ENCODE results near the gene INIP. TPM values are rescaled to one million over a fixed set of nuclear protein-coding genes. Genes with fewer than 3 reads are reported as not detected.

Gene INIP
- polyA plus RNA-seq, 2 of the 4 experiments (the other 2 are of a cell fraction), result 20.7 to 40.0 TPM

- H3K4me3 ChIP-seq, result no peak overlapping the region
- no peaks in the 10 kb centered on the region for H3K4me1 ChIP-seq
- TF ChIP-seq TFCP2L1 (CRISPR knock-in tag; IDR thresholded peaks at IDR 0.05), result no peak
- no peak for TF ChIP-seq RNF2 (IDR thresholded peaks at IDR 0.05; ENCODE audit: borderline replicate concordance, low read depth)
- TF ChIP-seq ESRRA (IDR thresholded peaks at IDR 0.05; ENCODE audit: borderline replicate concordance, low read length), result no peak
- no peak for TF ChIP-seq TP53 (CRISPR knock-in tag; IDR thresholded peaks at IDR 0.05)
- no peak for TF ChIP-seq MAZ (IDR thresholded peaks at IDR 0.05; ENCODE audit: borderline replicate concordance, low read depth, low read length)
- TF ChIP-seq, protein P1, sequence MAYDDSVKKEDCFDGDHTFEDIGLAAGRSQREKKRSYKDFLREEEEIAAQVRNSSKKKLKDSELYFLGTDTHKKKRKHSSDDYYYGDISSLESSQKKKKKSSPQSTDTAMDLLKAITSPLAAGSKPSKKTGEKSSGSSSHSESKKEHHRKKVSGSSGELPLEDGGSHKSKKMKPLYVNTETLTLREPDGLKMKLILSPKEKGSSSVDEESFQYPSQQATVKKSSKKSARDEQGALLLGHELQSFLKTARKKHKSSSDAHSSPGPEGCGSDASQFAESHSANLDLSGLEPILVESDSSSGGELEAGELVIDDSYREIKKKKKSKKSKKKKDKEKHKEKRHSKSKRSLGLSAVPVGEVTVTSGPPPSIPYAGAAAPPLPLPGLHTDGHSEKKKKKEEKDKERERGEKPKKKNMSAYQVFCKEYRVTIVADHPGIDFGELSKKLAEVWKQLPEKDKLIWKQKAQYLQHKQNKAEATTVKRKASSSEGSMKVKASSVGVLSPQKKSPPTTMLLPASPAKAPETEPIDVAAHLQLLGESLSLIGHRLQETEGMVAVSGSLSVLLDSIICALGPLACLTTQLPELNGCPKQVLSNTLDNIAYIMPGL (CRISPR knock-in tag; IDR thresholded peaks at IDR 0.05; ENCODE audit: borderline replicate concordance), result no peak
- TF ChIP-seq, protein P2, sequence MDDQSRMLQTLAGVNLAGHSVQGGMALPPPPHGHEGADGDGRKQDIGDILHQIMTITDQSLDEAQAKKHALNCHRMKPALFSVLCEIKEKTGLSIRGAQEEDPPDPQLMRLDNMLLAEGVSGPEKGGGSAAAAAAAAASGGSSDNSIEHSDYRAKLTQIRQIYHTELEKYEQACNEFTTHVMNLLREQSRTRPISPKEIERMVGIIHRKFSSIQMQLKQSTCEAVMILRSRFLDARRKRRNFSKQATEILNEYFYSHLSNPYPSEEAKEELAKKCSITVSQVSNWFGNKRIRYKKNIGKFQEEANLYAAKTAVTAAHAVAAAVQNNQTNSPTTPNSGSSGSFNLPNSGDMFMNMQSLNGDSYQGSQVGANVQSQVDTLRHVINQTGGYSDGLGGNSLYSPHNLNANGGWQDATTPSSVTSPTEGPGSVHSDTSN (IDR thresholded peaks at IDR 0.05), result no peak
- no peak for TF ChIP-seq GATA3 (IDR thresholded peaks at IDR 0.05; ENCODE audit: borderline replicate concordance)
- TF ChIP-seq, protein P3, sequence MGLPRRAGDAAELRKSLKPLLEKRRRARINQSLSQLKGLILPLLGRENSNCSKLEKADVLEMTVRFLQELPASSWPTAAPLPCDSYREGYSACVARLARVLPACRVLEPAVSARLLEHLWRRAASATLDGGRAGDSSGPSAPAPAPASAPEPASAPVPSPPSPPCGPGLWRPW (IDR thresholded peaks at IDR 0.05), result no peak
- no peak for TF ChIP-seq RARB (CRISPR knock-in tag; IDR thresholded peaks at IDR 0.05)
- TF ChIP-seq PHF8 (IDR thresholded peaks at IDR 0.05; ENCODE audit: borderline replicate concordance, low read depth), result no peak
- no peak for TF ChIP-seq REST (IDR thresholded peaks at IDR 0.05)
- peak; percentile 55 for TF ChIP-seq CTCF (IDR thresholded peaks at IDR 0.05)
- TF ChIP-seq RAD21 (conservative IDR thresholded peaks at IDR 0.05 in 1 of 2, IDR thresholded peaks at IDR 0.05 in 1 of 2), result peak; percentile 55 to 58
- peak; percentile 46; the same call in 2 of the 3 replicates for TF ChIP-seq SMC3 (IDR thresholded peaks at IDR 0.05)
- TF ChIP-seq HOXA7 (CRISPR knock-in tag; IDR thresholded peaks at IDR 0.05), result no peak
- ChIA-PET POLR2A (no interaction called here), CTCF (interaction anchor here (0.6 to 2.1 kb wide), 18 partner anchors 10 to 946 kb away, joined by 3 to 10 read pairs (median 4); no protein-coding TSS in a partner anchor)
- DNase-seq (ENCODE audit: low read depth in 1 of 2, low spot score in 1 of 2) (peak in 1 of 2 experiments; percentile 42), ATAC-seq (peak in 1 of 2 experiments; percentile 67; a peak in 3 of 6 replicates), FAIRE-seq (no peak)
- H3K4me2 ChIP-seq, result no peak overlapping the region
- H3K27ac ChIP-seq, result no peak overlapping the region
- WGBS (ENCODE audit: missing lambda C conversion rate), result 75% methylated on average over 7 of the region's 7 CpGs
- peaks cover 4% of the 10 kb centered on the region; the same call in 1 of the 3 replicates for H3K9me3 ChIP-seq
Observed at GRCh38 chr9:112711050-112711689, 6.7 kb downstream of the INIP start.
